ENCODE results near the gene HIP1R. TPM values are rescaled to one million over a fixed set of nuclear protein-coding genes. Genes with fewer than 3 reads are reported as not detected.
"Not testable (repeated sequence)": the region's sequence is repeated elsewhere in the genome, so short reads cannot be mapped to it uniquely, and the experiment has no call there.

HIP1R gene, protein sequence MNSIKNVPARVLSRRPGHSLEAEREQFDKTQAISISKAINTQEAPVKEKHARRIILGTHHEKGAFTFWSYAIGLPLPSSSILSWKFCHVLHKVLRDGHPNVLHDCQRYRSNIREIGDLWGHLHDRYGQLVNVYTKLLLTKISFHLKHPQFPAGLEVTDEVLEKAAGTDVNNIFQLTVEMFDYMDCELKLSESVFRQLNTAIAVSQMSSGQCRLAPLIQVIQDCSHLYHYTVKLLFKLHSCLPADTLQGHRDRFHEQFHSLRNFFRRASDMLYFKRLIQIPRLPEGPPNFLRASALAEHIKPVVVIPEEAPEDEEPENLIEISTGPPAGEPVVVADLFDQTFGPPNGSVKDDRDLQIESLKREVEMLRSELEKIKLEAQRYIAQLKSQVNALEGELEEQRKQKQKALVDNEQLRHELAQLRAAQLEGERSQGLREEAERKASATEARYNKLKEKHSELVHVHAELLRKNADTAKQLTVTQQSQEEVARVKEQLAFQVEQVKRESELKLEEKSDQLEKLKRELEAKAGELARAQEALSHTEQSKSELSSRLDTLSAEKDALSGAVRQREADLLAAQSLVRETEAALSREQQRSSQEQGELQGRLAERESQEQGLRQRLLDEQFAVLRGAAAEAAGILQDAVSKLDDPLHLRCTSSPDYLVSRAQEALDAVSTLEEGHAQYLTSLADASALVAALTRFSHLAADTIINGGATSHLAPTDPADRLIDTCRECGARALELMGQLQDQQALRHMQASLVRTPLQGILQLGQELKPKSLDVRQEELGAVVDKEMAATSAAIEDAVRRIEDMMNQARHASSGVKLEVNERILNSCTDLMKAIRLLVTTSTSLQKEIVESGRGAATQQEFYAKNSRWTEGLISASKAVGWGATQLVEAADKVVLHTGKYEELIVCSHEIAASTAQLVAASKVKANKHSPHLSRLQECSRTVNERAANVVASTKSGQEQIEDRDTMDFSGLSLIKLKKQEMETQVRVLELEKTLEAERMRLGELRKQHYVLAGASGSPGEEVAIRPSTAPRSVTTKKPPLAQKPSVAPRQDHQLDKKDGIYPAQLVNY
- total RNA-seq, result 10 to 100 TPM; 14.8 to 48.9 TPM

DNA sequence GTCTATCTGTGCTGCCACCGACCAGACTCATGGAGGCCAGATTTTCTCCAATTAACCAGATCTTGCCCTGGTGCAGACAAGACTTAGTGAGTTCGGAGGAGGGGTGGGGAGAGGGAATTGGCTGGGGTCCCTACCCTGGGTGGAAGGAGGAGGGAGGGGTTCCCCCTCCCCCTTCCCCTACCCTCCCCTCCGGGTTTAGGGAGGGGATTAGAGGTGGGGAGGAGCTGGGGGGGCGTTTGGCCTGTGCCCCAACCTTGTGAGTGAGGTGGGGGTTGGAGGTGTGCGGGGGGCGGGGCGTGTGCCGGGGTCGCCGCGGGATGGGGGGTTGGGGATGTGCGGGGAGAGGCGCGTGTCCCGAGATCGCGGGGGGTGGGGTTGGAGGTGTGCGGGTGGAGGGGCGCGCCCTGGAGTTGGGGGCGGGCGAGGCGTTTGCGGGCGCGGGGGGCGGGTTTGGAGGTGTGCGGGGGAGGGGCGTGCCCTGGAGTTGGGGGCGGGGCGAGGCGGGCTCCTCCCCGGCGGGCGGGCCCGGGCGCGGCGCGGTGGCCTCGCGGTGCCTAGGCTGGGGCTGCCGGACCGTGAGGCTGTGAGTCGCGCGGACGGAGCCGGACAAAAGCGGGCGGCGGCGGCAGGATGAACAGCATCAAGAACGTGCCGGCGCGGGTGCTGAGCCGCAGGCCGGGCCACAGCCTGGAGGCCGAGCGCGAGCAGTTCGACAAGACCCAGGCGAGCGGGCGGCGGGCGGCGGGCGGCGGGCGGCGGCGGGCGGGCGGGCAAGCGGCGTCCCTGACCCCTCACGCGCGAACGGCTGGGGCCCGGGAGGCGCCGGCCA is at the start of gene HIP1R:
HIP1R (plus strand) TSS at position 537 of the 829 bp plus-strand sequence; CDS start at position 631, 94 bp downstream.
- ATAC-seq, result peak; percentile 80 to 85
- DNase-seq (ENCODE audit: low spot score), result no peak

GRCh38 chr12:122785503-122785902 is 49.8 kb upstream of the HIP1R start:
- H3K27me3 Mint-ChIP-seq, result no peaks in the 10 kb centered on the region
- no peaks in the 10 kb centered on the region for H3K9me3 Mint-ChIP-seq
- no peaks in the 10 kb centered on the region for H3K36me3 Mint-ChIP-seq
- no peaks in the 10 kb centered on the region for H3K4me1 Mint-ChIP-seq (ENCODE audit: low read depth in 2 of 2)
- DNase-seq (ENCODE audit: low spot score), result no peak
- H3K27ac Mint-ChIP-seq, result no peak overlapping the region
- H3K4me3 Mint-ChIP-seq, result no peak overlapping the region
- no peak for ATAC-seq

More for the DNA sequence above, at the start of gene HIP1R:
- H3K27me3 Mint-ChIP-seq, result no peaks in the 10 kb centered on the region
- H3K36me3 Mint-ChIP-seq, result no peaks in the 10 kb centered on the region
- peak within 1 kb of the TSS; percentile 92 for H3K4me3 Mint-ChIP-seq
- peaks cover 23 to 30% of the 10 kb centered on the region in 2 donors for H3K4me1 Mint-ChIP-seq (ENCODE audit: low read depth in 2 of 2)
- H3K9me3 Mint-ChIP-seq, result no peaks in the 10 kb centered on the region
- H3K27ac Mint-ChIP-seq, result peak within 1 kb of the TSS; percentile 78 to 91

GRCh38 chr12:122788387-122788786 is 46.9 kb upstream of the HIP1R start:
- Mint-ChIP-seq H3K9me3 (no peaks in the 10 kb centered on the region), H3K36me3 (no peaks in the 10 kb centered on the region), H3K4me1 (ENCODE audit: low read depth in 2 of 2) (no peaks in the 10 kb centered on the region), H3K4me3 (no peak overlapping the region), H3K27me3 (no peaks in the 10 kb centered on the region), H3K27ac (no peak overlapping the region)
- no peak for DNase-seq (ENCODE audit: low spot score)
- ATAC-seq, result no peak

GRCh38 chr12:122789637-122790036 is 45.6 kb upstream of the HIP1R start:
- Mint-ChIP-seq H3K9me3 (no peaks in the 10 kb centered on the region), H3K27me3 (no peaks in the 10 kb centered on the region), H3K4me1 (ENCODE audit: low read depth in 2 of 2) (no peaks in the 10 kb centered on the region), H3K4me3 (no peak overlapping the region), H3K36me3 (no peaks in the 10 kb centered on the region), H3K27ac (no peak overlapping the region)
- DNase-seq (ENCODE audit: low spot score) (no peak), ATAC-seq (no peak)

GRCh38 chr12:122790393-122791075 is 44.7 kb upstream of the HIP1R start:
- Mint-ChIP-seq H3K36me3 (no peaks in the 10 kb centered on the region), H3K9me3 (no peaks in the 10 kb centered on the region)
- DNase-seq (ENCODE audit: low spot score), result no peak

GRCh38 chr12:122793685-122794106 is 41.6 kb upstream of the HIP1R start:
- no peak for DNase-seq (ENCODE audit: low spot score)
- Mint-ChIP-seq H3K9me3 (no peaks in the 10 kb centered on the region), H3K27ac (no peak overlapping the region), H3K27me3 (no peaks in the 10 kb centered on the region), H3K36me3 (no peaks in the 10 kb centered on the region), H3K4me3 (no peak overlapping the region), H3K4me1 (ENCODE audit: low read depth in 2 of 2) (no peaks in the 10 kb centered on the region)
- peak in 1 of 2 donors; percentile 51 for ATAC-seq

More at GRCh38 chr12:122790393-122791075, 44.7 kb upstream of the HIP1R start:
- Mint-ChIP-seq H3K4me1 (ENCODE audit: low read depth in 2 of 2) (no peaks in the 10 kb centered on the region), H3K27ac (no peak overlapping the region), H3K4me3 (no peak overlapping the region), H3K27me3 (no peaks in the 10 kb centered on the region)
- no peak for ATAC-seq

- H3K27ac Mint-ChIP-seq, result no peak overlapping the region
Measured at GRCh38 chr12:122795807-122796206, 39.5 kb upstream of the HIP1R start.

GRCh38 chr12:122799641-122800243 is 35.5 kb upstream of the HIP1R start:
- H3K9me3 Mint-ChIP-seq, result no peaks in the 10 kb centered on the region
- no peak overlapping the region for H3K4me3 Mint-ChIP-seq
- H3K36me3 Mint-ChIP-seq, result no peaks in the 10 kb centered on the region
- no peak overlapping the region for H3K27ac Mint-ChIP-seq
- no peaks in the 10 kb centered on the region for H3K27me3 Mint-ChIP-seq
- DNase-seq (ENCODE audit: low spot score) (no peak), ATAC-seq (peak; percentile 32 to 68)
- H3K4me1 Mint-ChIP-seq (ENCODE audit: low read depth in 2 of 2), result no peaks in the 10 kb centered on the region

More at GRCh38 chr12:122795807-122796206, 39.5 kb upstream of the HIP1R start:
- DNase-seq (ENCODE audit: low spot score) (no peak), ATAC-seq (no peak)
- H3K9me3 Mint-ChIP-seq, result no peaks in the 10 kb centered on the region
- no peak overlapping the region for H3K4me3 Mint-ChIP-seq
- no peaks in the 10 kb centered on the region for H3K27me3 Mint-ChIP-seq
- H3K4me1 Mint-ChIP-seq (ENCODE audit: low read depth in 2 of 2), result no peaks in the 10 kb centered on the region
- H3K36me3 Mint-ChIP-seq, result no peaks in the 10 kb centered on the region

- no peak overlapping the region for H3K27ac Mint-ChIP-seq
- no peak overlapping the region for H3K4me3 Mint-ChIP-seq
- ATAC-seq (no peak), DNase-seq (ENCODE audit: low spot score) (no peak)
- H3K9me3 Mint-ChIP-seq, result no peaks in the 10 kb centered on the region
- peaks cover 1 to 4% of the 10 kb centered on the region in 2 donors for H3K4me1 Mint-ChIP-seq (ENCODE audit: low read depth in 2 of 2)
- no peaks in the 10 kb centered on the region for H3K36me3 Mint-ChIP-seq
- no peaks in the 10 kb centered on the region for H3K27me3 Mint-ChIP-seq
Measured at GRCh38 chr12:122803937-122804336, 31.3 kb upstream of the HIP1R start.

GRCh38 chr12:122804957-122805356 is 30.3 kb upstream of the HIP1R start:
- H3K36me3 Mint-ChIP-seq; H3K4me1 Mint-ChIP-seq (ENCODE audit: low read depth in 2 of 2); DNase-seq (ENCODE audit: low spot score); ATAC-seq; H3K27ac Mint-ChIP-seq; H3K9me3 Mint-ChIP-seq; H3K4me3 Mint-ChIP-seq; H3K27me3 Mint-ChIP-seq: not testable (repeated sequence)

GRCh38 chr12:122807651-122808050 is 27.6 kb upstream of the HIP1R start:
- no peaks in the 10 kb centered on the region for H3K27me3 Mint-ChIP-seq
- no peak overlapping the region for H3K27ac Mint-ChIP-seq
- no peaks in the 10 kb centered on the region for H3K36me3 Mint-ChIP-seq
- ATAC-seq (no peak), DNase-seq (ENCODE audit: low spot score) (no peak)
- H3K4me1 Mint-ChIP-seq (ENCODE audit: low read depth in 2 of 2), result peaks cover 2 to 5% of the 10 kb centered on the region in 2 donors
- no peak overlapping the region for H3K4me3 Mint-ChIP-seq
- H3K9me3 Mint-ChIP-seq, result no peaks in the 10 kb centered on the region

- Mint-ChIP-seq H3K36me3 (no peaks in the 10 kb centered on the region), H3K4me3 (no peak overlapping the region), H3K27ac (no peak overlapping the region), H3K9me3 (no peaks in the 10 kb centered on the region), H3K4me1 (ENCODE audit: low read depth in 2 of 2) (peaks cover 2 to 5% of the 10 kb centered on the region in 2 donors), H3K27me3 (no peaks in the 10 kb centered on the region)
- DNase-seq (ENCODE audit: low spot score) (no peak), ATAC-seq (no peak)
Measured at GRCh38 chr12:122811777-122812176, 23.5 kb upstream of the HIP1R start.

Measured in natural killer cell treated with Interleukin-12 subunit alpha and Interleukin-12 subunit beta and Interleukin-15 and Interleukin-18, amount 100 ng/mL, for 72 hours (primary cell).